Naive B cell (primary cell): ENCODE measurements around the gene PER2. TPM values are rescaled to one million over a fixed set of nuclear protein-coding genes. Genes with fewer than 3 reads are reported as not detected.
A peak's percentile ranks its signal among the peaks of the same experiment; 100 is the strongest.

Experiments
- ATAC-seq, 2 donors: fragments of 150-1000 bp; cut with Tn5 transposase; 2 replicates each; pipeline ENCODE4 v1.10.0; 2021; ENCODE audit warnings: low read depth in 2 of 2, mild to moderate bottlenecking in 2 of 2, moderate library complexity in 2 of 2
- DNase-seq: peaks from one replicate; pipeline ENCODE4 v3.0.0; 2022
- H3K27ac Mint-ChIP-seq, 6 donors: one replicate each; pipeline ENCODE4 v1.8.0; 2020 to 2022; ENCODE audit warnings: mild to moderate bottlenecking in 6 of 6, mixed read lengths in 6 of 6, moderate library complexity in 5 of 6, inconsistent platforms in 2 of 6
- H3K27me3 Mint-ChIP-seq, 3 donors: one replicate each; pipeline ENCODE4 v1.8.0; 2021 to 2022; ENCODE audit warnings: mixed read lengths in 3 of 3, mild to moderate bottlenecking in 1 of 3
- H3K36me3 Mint-ChIP-seq, 2 donors: one replicate each; pipeline ENCODE4 v1.8.0; 2020 to 2022; ENCODE audit warnings: mixed read lengths in 2 of 2, inconsistent platforms in 1 of 2, mild to moderate bottlenecking in 1 of 2
- H3K4me1 Mint-ChIP-seq, 3 donors: one replicate each; pipeline ENCODE4 v1.8.0; 2020 to 2022; ENCODE audit warnings: mixed read lengths in 3 of 3, inconsistent platforms in 1 of 3, mild to moderate bottlenecking in 1 of 3, moderate library complexity in 1 of 3
- H3K4me3 Mint-ChIP-seq, 8 donors: one replicate each; pipeline ENCODE4 v1.8.0; 2020 to 2022; ENCODE audit warnings: mild to moderate bottlenecking in 8 of 8, mixed read lengths in 8 of 8, moderate library complexity in 8 of 8, inconsistent platforms in 2 of 8
- H3K9me3 Mint-ChIP-seq, 7 donors: one replicate each; pipeline ENCODE4 v1.8.0; 2020 to 2022; ENCODE audit warnings: mixed read lengths in 7 of 7, mild to moderate bottlenecking in 5 of 7, inconsistent platforms in 2 of 7, moderate library complexity in 1 of 7
- polyA plus RNA-seq, 6 donors: library from polyadenylated mRNA; unstranded; fragments of 300-500 nt; fragmentation: Illumina TruSeq; gene quantifications; one replicate each; pipeline ENCODE4 v1.2.3, GENCODE V29; 2021; ENCODE audit warnings: low read depth in 6 of 6

The PER2 gene
- polyA plus RNA-seq, 6 donors from 2014 or later: 3.5 to 11.7 (median 4.5) TPM

DNA sequence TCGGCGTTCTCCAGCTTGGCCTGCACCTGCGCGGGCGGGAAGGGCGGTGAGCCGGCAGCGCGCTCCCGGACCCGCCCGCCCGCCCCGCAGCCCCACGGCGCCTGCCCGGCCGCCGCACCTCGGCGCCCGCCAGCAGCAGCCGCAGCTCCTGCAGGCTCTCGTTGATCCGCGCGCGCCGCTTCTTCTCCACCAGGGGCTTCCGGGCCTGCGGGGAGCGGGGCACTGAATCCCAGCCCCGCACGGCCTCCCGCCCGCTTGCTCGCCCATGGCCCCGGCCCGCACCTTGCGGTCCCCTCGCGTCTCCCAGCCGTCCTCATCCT lies 48.9 kb downstream of the PER2 start:
- H3K4me1 Mint-ChIP-seq: peaks cover 10 to 11% (median 10%) of the 10 kb centered on the region in 3 donors
- H3K36me3 Mint-ChIP-seq: no peaks in the 10 kb centered on the region
- peaks cover 20 to 28% (median 23%) of the 10 kb centered on the region in 3 donors for H3K27me3 Mint-ChIP-seq
- no peak overlapping the region for H3K27ac Mint-ChIP-seq
- DNase-seq: no peak
- ATAC-seq: peak; percentile 24 to 39
- H3K4me3 Mint-ChIP-seq: peak overlapping the region in 4 of 8 donors; percentile 35 to 86 (median 75)
- H3K9me3 Mint-ChIP-seq: peaks cover 0 to 2% (median 0%) of the 10 kb centered on the region in 7 donors

DNA sequence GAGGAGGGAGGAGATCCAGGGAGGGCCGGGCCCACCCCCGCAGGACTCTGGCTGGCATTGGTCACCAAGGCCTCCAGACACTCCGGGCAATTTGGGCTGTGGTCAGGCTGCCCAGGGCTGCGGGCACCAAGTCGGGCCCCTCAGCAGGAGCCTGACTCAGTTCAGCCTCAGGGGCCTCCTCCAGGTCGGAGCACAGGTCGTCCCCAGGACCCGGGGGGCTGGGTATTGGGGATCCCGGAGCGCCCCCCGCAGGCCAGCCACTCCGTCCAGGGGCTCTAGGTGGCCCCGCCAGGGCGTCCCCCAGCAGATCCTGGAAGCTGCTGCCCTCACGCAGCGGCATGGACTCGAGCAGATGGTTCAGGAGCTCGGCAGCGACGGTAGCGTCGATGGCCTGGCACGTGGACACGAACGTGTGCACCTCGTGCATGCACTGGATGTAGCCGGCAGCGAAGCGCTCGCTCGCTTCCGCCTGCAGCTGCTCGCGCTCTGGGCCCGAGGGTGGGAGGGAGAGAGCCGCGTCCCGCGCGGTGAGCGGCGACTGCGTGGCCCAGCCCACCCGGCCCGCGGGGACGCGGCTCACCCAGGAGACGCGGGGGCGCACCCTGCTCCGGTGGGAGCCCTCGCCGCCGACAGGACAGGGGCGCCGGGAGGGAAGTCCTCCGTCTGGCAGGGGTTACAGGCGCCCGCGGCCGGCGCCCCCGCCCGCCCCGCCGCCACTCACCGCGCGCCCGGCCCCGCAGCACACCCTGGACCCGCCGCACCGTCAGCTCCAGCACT lies 49.5 kb downstream of the PER2 start:
- Mint-ChIP-seq H3K27ac (no peak overlapping the region), H3K4me3 (peak overlapping the region in 7 of 8 donors; percentile 56 to 82 (median 66)), H3K27me3 (peaks cover 20 to 28% (median 24%) of the 10 kb centered on the region in 3 donors), H3K4me1 (peaks cover 10 to 14% (median 10%) of the 10 kb centered on the region in 3 donors), H3K9me3 (peaks cover 0 to 2% (median 0%) of the 10 kb centered on the region in 7 donors), H3K36me3 (no peaks in the 10 kb centered on the region)
- DNase-seq (peak; percentile 42), ATAC-seq (peak; percentile 47 to 56)

DNA sequence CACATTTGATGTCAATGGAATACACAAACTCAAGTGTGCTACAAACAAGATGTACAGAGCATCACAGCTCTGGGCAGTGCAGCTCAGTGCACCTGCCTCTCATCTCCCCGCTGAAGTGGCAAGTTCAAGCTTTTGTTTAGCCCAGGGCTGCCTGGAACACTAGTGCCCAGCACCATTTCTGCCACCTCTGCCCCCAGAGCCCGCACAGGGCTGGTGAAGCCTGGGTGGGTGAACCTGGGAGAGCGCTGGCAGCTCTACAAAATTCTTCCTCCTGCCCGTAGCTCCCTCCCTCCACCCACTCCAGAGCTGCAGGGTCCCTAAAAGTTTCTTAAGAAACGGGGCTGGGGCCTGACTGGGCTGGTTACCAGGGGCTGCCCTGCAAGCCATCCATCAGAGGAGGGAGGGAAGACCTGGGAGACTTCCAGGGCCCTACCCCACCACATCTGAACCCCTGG lies 50.1 kb downstream of the PER2 start:
- H3K27me3 Mint-ChIP-seq: peaks cover 20 to 30% (median 28%) of the 10 kb centered on the region in 3 donors
- peaks cover 0 to 2% (median 0%) of the 10 kb centered on the region in 7 donors for H3K9me3 Mint-ChIP-seq
- peak overlapping the region; percentile 48 to 82 (median 73) for H3K4me3 Mint-ChIP-seq
- no peaks in the 10 kb centered on the region for H3K36me3 Mint-ChIP-seq
- no peak overlapping the region for H3K27ac Mint-ChIP-seq
- peaks cover 13 to 20% (median 15%) of the 10 kb centered on the region in 3 donors for H3K4me1 Mint-ChIP-seq
- DNase-seq (no peak), ATAC-seq (no peak)

DNA sequence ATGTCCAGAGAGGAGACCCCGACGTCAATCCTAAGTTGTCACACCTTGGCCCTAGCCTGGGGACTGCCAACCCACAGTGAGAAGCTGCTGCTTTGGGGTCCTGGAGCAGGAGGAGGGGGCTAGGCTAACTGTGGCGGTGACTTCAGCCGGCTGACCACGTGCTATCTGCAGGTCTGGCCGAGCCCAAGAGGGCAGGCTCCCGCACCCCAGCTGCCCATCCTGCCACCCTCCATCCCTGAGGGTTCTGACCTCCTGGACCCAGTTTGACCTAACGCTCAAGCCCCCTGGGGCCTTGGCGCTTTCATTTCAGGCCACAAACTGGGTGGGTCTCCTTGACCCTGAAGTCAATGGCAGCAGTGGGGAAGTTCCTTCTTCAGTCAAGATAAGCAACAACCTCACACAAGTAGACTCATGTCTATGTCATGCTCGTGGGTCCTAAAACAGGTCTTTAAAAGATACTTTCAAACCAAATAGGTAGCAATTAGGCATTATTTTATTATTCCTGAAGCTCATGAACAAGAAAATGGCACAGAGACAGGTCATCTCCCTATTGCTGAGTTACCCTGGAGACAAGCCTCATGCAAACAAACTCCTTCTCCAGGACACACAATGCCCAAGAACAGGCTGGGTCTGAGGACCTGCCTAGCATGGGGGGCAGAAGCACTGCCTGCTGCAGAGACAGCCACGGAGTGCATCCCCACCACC lies 50.8 kb downstream of the PER2 start:
- Mint-ChIP-seq H3K36me3 (no peaks in the 10 kb centered on the region), H3K4me3 (peak overlapping the region in 6 of 8 donors; percentile 35 to 82 (median 68)), H3K9me3 (peaks cover 0 to 2% (median 0%) of the 10 kb centered on the region in 7 donors), H3K4me1 (peaks cover 13 to 22% (median 15%) of the 10 kb centered on the region in 3 donors), H3K27me3 (peaks cover 20 to 32% (median 28%) of the 10 kb centered on the region in 3 donors), H3K27ac (no peak overlapping the region)
- ATAC-seq (no peak), DNase-seq (no peak)

DNA sequence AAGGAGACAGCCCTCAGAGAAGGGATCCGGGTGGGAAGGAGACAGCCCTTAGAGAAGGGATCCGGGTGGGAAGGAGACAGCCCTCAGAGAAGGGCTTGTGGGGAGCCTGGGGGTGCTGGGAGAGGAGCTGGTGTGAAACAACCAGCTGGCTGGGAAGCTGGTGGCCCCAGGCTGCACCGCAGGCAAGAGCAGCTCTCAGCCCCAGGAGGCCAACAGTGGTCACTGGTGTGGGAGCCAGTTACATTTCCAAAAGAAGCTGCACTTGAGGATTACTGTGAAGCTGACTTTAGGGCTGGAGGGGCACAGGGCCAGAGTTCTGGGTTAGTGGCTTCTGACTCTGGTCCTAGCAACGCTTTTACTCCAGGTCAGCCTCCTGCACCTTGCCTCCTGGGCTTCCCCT lies 51.8 kb downstream of the PER2 start:
- peaks cover 17 to 31% (median 23%) of the 10 kb centered on the region in 3 donors for H3K4me1 Mint-ChIP-seq
- ATAC-seq: no peak
- DNase-seq: no peak
- H3K4me3 Mint-ChIP-seq: peak overlapping the region in 2 of 8 donors; percentile 65 to 80
- peaks cover 20 to 37% (median 28%) of the 10 kb centered on the region in 3 donors for H3K27me3 Mint-ChIP-seq
- H3K36me3 Mint-ChIP-seq: no peaks in the 10 kb centered on the region
- H3K9me3 Mint-ChIP-seq: peaks cover 0 to 3% (median 0%) of the 10 kb centered on the region in 7 donors
- H3K27ac Mint-ChIP-seq: no peak overlapping the region

DNA sequence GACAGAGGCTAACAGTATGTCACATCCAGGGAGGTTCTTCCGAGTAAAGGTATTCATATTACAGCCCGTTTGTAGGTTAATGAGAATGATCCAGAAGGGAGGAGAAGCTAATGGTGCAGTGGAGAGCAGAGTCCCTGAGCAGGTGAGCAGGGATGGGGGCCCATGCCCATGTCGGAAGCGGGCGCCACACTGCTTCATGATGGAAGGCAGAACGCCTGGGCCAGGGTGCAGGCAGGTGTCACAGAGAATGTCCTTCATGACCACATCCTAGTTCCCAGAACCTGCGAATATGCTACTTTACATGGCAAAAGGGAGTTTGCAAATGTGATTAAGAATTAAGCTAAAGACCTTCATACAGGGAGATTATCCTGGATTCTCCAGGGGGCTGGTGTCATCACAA lies 52.6 kb downstream of the PER2 start:
- DNase-seq: no peak
- peaks cover 17 to 38% (median 26%) of the 10 kb centered on the region in 3 donors for H3K4me1 Mint-ChIP-seq
- no peaks in the 10 kb centered on the region for H3K36me3 Mint-ChIP-seq
- peak overlapping the region in 4 of 8 donors; percentile 5 to 86 (median 42) for H3K4me3 Mint-ChIP-seq
- no peak overlapping the region for H3K27ac Mint-ChIP-seq
- peaks cover 20 to 37% (median 28%) of the 10 kb centered on the region in 3 donors for H3K27me3 Mint-ChIP-seq
- no peak for ATAC-seq
- H3K9me3 Mint-ChIP-seq: peaks cover 0 to 4% (median 0%) of the 10 kb centered on the region in 7 donors

DNA sequence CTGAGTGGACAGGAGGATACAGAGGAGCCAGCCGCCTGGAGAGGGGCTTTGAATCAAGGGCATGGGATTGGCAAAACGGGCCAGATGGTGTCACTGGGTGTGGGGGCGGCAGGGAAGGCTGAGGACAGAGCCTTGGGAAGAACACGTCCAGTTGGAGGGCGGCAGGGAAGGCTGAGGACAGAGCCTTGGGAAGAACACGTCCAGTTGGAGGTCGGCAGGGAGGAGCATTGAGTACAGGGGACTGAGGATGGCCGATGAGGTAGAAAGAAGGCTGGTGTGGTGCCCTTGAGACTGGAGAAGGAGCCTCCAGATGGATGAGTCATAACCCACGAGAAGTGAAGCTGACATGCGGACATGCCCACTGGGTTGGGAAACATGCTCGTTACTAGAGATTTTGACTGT lies 53.1 kb downstream of the PER2 start:
- H3K4me3 Mint-ChIP-seq: peak overlapping the region in 5 of 8 donors; percentile 45 to 86 (median 77)
- H3K9me3 Mint-ChIP-seq: peaks cover 0 to 4% (median 0%) of the 10 kb centered on the region in 7 donors
- no peaks in the 10 kb centered on the region for H3K36me3 Mint-ChIP-seq
- peaks cover 20 to 40% (median 27%) of the 10 kb centered on the region in 3 donors for H3K27me3 Mint-ChIP-seq
- no peak overlapping the region for H3K27ac Mint-ChIP-seq
- ATAC-seq: no peak
- no peak for DNase-seq
- peaks cover 21 to 41% (median 31%) of the 10 kb centered on the region in 3 donors for H3K4me1 Mint-ChIP-seq

DNA sequence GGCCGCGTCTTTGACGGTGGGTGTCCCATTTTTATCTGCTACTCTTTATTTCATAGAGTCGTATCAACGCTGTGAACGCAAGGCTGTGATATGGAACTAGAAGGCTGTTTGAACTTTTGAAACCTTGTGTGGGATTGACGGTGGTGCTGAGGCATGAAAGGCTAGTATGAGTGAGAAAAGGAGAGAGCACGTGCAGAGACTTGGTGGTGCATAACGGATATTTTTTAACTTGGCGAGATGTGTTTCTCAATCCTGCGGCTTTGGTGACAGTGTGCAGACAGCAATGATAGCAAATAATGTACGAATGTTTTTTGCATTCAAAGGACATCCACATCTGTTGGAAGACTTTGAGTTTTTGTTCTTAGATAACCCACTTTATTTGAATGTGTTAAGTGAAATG lies 54.8 kb downstream of the PER2 start:
- Mint-ChIP-seq H3K27ac (no peak overlapping the region), H3K4me3 (peak overlapping the region in 6 of 8 donors; percentile 21 to 80 (median 68)), H3K4me1 (peaks cover 24 to 40% (median 32%) of the 10 kb centered on the region in 3 donors), H3K27me3 (peaks cover 20 to 39% (median 24%) of the 10 kb centered on the region in 3 donors), H3K36me3 (no peaks in the 10 kb centered on the region), H3K9me3 (peaks cover 0 to 4% (median 0%) of the 10 kb centered on the region in 7 donors)
- DNase-seq (no peak), ATAC-seq (no peak)

DNA sequence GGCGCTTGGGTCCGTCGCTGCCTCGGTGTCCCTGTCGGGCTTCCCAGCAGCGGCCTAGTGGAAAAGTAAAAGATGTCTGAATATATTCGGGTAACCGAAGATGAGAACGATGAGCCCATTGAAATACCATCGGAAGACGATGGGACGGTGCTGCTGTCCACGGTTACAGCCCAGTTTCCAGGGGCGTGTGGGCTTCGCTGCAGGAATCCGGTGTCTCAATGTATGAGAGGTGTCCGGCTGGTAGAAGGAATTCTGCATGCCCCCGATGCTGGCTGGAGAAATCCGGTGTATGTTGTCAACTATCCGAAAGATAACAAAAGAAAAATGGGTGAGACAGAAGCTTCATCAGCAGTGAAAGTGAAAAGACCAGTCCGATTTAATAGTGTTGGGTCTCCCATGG lies 56.6 kb downstream of the PER2 start:
- H3K27me3 Mint-ChIP-seq: peaks cover 14 to 39% (median 20%) of the 10 kb centered on the region in 3 donors
- peak overlapping the region in 3 of 6 donors; percentile 69 to 91 (median 74) for H3K27ac Mint-ChIP-seq

DNA sequence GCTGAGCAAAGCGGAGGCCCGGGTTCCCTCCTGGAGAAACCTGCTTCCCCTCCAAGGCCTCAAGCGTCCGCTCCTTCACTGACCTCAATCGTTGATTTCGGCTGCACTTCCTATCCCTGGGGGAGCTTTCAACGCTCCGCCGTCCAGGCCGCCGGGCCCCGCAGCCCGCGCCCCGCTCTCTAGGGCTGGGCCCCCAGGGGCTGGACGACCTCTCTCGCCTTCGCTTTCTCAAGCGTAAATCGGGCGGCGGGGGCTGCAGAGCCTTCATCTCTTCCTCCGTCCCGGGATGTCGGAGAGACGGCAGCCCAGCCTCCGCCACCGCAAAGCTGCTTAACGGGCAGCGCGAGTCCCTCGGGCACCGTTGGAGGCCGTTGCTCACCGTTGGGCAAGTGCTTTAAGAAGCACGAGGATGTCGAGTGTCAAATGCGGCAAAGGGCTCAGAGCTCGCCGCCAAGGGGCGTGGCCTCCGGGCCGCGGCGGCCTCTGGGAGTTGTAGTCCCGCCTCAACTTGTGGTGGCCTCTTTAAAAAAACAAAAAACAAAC lies 57.1 kb downstream of the PER2 start:
- H3K27me3 Mint-ChIP-seq: peaks cover 14 to 36% (median 16%) of the 10 kb centered on the region in 3 donors
- peaks cover 0 to 8% of the 10 kb centered on the region in 2 donors for H3K36me3 Mint-ChIP-seq
- peak; percentile 50 for DNase-seq
- H3K27ac Mint-ChIP-seq: peak overlapping the region in 3 of 6 donors; percentile 69 to 91 (median 74)
- peak; percentile 90 to 95 for ATAC-seq
- peaks cover 33 to 40% (median 35%) of the 10 kb centered on the region in 3 donors for H3K4me1 Mint-ChIP-seq
- peaks cover 0 to 4% (median 0%) of the 10 kb centered on the region in 7 donors for H3K9me3 Mint-ChIP-seq
- peak overlapping the region; percentile 63 to 96 (median 88) for H3K4me3 Mint-ChIP-seq

More for the DNA sequence above, 56.6 kb downstream of the PER2 start:
- Mint-ChIP-seq H3K9me3 (peaks cover 0 to 4% (median 0%) of the 10 kb centered on the region in 7 donors), H3K4me3 (peak overlapping the region; percentile 63 to 96 (median 88)), H3K4me1 (peaks cover 32 to 40% (median 33%) of the 10 kb centered on the region in 3 donors), H3K36me3 (peaks cover 0 to 8% of the 10 kb centered on the region in 2 donors)
- DNase-seq (no peak), ATAC-seq (no peak)

DNA sequence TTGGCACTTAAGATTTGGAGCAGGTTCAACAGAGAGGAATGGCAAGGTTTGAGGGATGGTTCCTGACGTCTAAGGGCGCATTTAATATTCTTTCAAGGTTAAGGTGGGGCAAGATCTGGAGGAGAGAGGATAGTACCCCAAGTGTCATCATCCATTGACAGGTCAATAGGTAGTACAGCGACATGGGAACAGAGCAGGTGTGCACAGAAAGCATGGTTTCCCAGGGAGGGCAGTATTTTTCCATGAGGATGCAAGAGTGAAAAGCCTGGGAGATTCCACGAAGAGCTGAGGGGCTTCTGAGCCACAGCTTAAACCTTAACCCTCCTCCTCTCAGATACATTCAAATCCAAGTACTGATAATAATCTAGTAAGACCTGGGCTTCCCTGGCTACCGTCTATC lies 57.7 kb downstream of the PER2 start:
- H3K4me3 Mint-ChIP-seq: peak overlapping the region; percentile 5 to 96 (median 84)
- H3K36me3 Mint-ChIP-seq: peaks cover 0 to 8% of the 10 kb centered on the region in 2 donors
- peaks cover 33 to 40% (median 35%) of the 10 kb centered on the region in 3 donors for H3K4me1 Mint-ChIP-seq
- no peak for DNase-seq
- H3K9me3 Mint-ChIP-seq: peaks cover 0 to 4% (median 0%) of the 10 kb centered on the region in 7 donors
- peak overlapping the region in 1 of 6 donors; percentile 90 for H3K27ac Mint-ChIP-seq
- no peak for ATAC-seq
- H3K27me3 Mint-ChIP-seq: peaks cover 8 to 30% (median 10%) of the 10 kb centered on the region in 3 donors

DNA sequence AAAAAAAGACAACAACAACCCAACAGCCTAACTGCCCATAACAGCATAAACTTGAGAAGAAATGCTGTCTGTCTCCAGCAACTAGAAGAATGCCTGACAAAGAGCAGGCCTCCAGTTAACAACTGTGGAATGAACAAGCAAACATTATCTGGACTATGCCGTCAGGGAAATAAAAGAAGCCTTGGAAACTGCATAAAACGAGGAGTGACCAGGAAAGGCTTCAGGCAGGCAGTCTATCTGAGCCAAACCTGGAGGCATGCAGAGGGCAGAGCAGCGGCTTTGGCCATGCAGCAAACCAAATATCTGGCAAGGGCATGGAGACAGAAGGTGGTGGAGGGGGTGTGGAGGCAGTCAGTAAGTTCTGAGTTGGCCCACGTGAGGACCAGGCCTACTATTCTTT lies 59.7 kb downstream of the PER2 start:
- Mint-ChIP-seq H3K4me1 (peaks cover 29 to 33% (median 30%) of the 10 kb centered on the region in 3 donors), H3K4me3 (peak overlapping the region in 2 of 8 donors; percentile 34 to 57), H3K9me3 (peaks cover 0 to 4% (median 0%) of the 10 kb centered on the region in 7 donors), H3K27me3 (peaks cover 0 to 18% (median 0%) of the 10 kb centered on the region in 3 donors), H3K27ac (no peak overlapping the region), H3K36me3 (peaks cover 0 to 8% of the 10 kb centered on the region in 2 donors)
- ATAC-seq: no peak
- no peak for DNase-seq
